Activated T-cell treated with anti-CD3 and anti-CD28 coated beads, Interleukin-2, amount 50 U/mL, for 4 hours (primary cell): Measurements from ENCODE around the gene SMCP. TPM values are rescaled to one million over a fixed set of nuclear protein-coding genes. Genes with fewer than 3 reads are reported as not detected.

Experiments
- ATAC-seq, 2 donors: fragments of 200-7000 bp; cut with Tn5 transposase; one replicate each; pipeline ENCODE4 v1.10.0; 2021
- DNase-seq: peaks from one replicate; pipeline ENCODE4 v3.0.0-alpha.2; 2020
- H3K27me3 Mint-ChIP-seq: one replicate; pipeline ENCODE4 v1.8.0; 2021; ENCODE audit warnings: low read depth, mixed read lengths
- H3K36me3 Mint-ChIP-seq: one replicate; pipeline ENCODE4 v1.8.0; 2022; ENCODE audit warnings: mixed read lengths; ENCODE audit not compliant: insufficient read depth
- H3K4me1 Mint-ChIP-seq: one replicate; pipeline ENCODE4 v1.8.0; 2021; ENCODE audit warnings: low read depth, mixed read lengths
- H3K4me3 Mint-ChIP-seq: one replicate; pipeline ENCODE4 v1.8.0; 2021; ENCODE audit warnings: mild to moderate bottlenecking, moderate library complexity, mixed read lengths
- H3K9me3 Mint-ChIP-seq: one replicate; pipeline ENCODE4 v1.8.0; 2021; ENCODE audit warnings: mixed read lengths
- total RNA-seq, 3 donors: library from RNA; stranded (reverse); gene quantifications; one replicate each; pipeline ENCODE4 v1.2.1, GENCODE V29; 2021

Gene SMCP
- total RNA-seq, 3 donors from 2014 or later: not detected

DNA sequence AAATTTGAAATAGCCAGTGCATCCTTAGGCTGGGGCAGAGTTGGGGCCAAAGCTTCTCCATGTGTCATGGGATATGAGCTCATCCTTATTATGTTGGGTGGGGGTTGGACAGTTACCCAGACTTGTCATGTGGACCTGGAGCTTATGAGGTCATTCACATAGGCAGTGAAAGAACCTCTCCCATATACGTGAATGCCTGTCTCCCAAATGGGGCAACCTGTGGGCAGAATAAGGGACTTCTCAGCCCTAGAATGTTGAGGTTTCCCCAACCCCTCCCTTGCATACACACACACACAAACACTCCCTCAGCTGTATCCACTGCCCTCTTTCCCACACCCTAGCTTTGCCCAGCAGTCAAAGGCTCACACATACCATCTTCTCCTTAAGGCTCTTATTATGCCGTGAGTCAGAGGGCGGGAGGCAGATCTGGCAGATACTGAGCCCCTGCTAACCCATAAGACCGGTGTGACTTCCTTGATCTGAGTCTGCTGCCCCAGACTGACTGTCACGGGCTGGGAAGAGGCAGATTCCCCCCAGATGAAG, 28.0 kb downstream of the SMCP start:
- no peaks in the 10 kb centered on the region for H3K36me3 Mint-ChIP-seq
- no peaks in the 10 kb centered on the region for H3K9me3 Mint-ChIP-seq
- H3K27me3 Mint-ChIP-seq: peaks cover 26% of the 10 kb centered on the region
- H3K4me1 Mint-ChIP-seq: no peaks in the 10 kb centered on the region
- no peak for ATAC-seq
- H3K4me3 Mint-ChIP-seq: no peak overlapping the region
- no peak for DNase-seq

DNA sequence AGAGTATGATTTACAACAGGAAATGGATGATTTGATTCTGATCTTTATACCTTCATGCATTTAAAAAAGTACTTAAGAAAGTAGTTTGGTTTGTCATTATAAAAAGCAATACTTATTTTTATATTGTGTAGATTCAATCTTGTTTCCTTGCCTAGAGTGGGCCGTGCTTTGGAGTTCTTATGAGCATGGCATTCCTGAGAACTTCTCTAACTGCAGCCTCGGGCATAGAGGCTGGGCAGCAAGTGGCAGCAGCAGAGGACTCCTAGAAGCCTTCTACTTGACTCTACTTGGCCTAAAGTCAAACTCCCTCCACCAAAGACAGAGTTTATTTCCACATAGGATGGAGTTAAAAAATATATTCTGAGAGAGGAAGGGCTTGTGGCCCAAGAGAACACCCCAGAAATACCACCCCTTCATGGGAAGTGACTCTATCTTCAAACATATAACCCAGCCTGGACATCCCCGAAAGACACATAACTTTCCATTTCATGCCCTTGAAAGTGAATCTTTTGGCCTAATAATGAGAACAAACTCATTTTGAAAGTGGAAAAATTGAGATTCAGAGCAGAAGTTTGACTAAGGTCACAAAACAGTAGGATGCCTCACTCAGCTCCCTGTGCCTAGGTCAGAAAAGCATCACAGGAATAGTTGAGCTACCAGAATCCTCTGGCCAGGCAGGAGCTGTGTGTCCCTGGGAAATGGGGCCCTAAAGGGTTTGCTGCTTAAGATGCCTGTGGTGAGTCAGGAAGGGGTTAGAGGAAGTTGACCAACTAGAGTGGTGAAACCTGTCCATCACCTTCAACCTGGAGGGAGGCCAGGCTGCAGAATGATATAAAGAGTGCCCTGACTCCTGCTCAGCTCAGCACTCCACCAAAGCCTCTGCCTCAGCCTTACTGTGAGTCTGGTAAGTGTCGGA, 29.8 kb downstream of the SMCP start, which contains the start of gene IVL:
TSS of gene IVL (plus strand) at position 861 of the 916 bp plus-strand sequence. CDS start 1,252 bp downstream, outside the sequence.
- ATAC-seq (no peak), DNase-seq (no peak)
- Mint-ChIP-seq H3K4me1 (no peaks in the 10 kb centered on the region), H3K9me3 (no peaks in the 10 kb centered on the region), H3K36me3 (no peaks in the 10 kb centered on the region), H3K27me3 (peaks cover 30% of the 10 kb centered on the region), H3K4me3 (no peak within 1 kb of the TSS)

- Mint-ChIP-seq H3K4me3 (no peak overlapping the region), H3K9me3 (no peaks in the 10 kb centered on the region), H3K36me3 (no peaks in the 10 kb centered on the region), H3K4me1 (no peaks in the 10 kb centered on the region), H3K27me3 (peaks cover 29% of the 10 kb centered on the region)
- ATAC-seq: no peak
- DNase-seq: no peak
Measured at GRCh38 chr1:152909206-152909605, 31.1 kb downstream of the SMCP start.

DNA sequence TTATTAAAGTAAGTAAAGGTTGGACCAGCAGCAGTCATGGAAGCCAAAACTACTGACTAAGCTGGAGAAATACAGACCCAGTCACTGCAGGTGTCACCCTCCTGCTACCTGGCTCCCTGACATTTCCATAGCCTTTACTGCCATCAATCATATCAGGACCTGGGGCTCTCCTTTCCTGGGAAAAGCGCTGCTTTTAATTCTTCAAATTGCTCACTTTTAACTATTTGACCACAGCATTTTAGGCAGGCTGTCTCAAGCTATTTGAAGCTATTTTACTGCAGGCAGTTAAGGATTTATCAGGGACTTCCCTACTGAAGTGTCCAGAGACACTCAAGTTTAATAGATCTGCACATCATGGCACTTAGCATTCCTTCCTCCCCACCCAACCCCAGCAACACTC, 34.3 kb downstream of the SMCP start:
- Mint-ChIP-seq H3K9me3 (no peaks in the 10 kb centered on the region), H3K27me3 (peaks cover 34% of the 10 kb centered on the region), H3K36me3 (no peaks in the 10 kb centered on the region), H3K4me3 (no peak overlapping the region), H3K4me1 (no peaks in the 10 kb centered on the region)
- DNase-seq (no peak), ATAC-seq (no peak)

DNA sequence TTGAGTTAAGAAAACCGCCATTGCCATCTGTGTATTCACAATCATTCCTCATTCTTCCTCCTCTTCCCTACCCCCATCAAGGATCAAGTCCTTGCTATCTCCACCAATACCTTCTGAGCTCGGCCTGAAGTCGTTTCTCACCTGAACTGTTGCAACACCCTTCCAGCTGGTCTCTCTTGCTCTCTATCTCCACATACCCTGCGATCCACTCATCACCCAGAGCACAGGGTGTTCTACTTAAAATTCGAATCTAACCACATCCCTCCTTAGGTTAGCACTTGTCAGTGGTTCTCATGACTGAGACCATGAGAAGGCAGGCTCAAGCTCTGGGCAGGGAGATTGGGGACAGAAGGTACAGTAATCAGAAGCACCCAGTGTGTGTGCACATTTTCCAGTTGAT, 34.8 kb downstream of the SMCP start:
- DNase-seq: no peak
- Mint-ChIP-seq H3K4me3 (no peak overlapping the region), H3K9me3 (no peaks in the 10 kb centered on the region), H3K36me3 (no peaks in the 10 kb centered on the region), H3K4me1 (no peaks in the 10 kb centered on the region), H3K27me3 (peaks cover 34% of the 10 kb centered on the region)
- ATAC-seq: no peak

DNA sequence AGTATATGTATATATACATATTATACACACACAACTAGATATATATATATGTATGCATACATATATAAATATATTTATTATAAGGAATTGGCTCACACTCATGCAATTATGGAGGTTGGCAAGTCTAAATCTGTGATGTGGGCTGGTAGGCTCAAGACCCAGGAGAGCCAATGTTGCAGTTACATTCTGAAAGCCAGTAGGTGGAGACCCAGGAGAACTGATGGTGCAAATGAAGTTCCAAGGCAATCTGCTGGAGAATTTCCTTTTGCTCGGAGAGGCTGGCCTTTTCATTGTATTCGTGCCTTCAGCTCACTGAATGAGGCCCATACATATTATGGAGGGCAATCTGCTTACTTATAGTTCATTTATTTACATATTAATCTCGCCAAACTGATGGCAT, 39.7 kb downstream of the SMCP start:
- no peak overlapping the region for H3K4me3 Mint-ChIP-seq
- ATAC-seq (no peak), DNase-seq (no peak)
- H3K27me3 Mint-ChIP-seq: peaks cover 23% of the 10 kb centered on the region
- H3K4me1 Mint-ChIP-seq: no peaks in the 10 kb centered on the region
- no peaks in the 10 kb centered on the region for H3K9me3 Mint-ChIP-seq
- H3K36me3 Mint-ChIP-seq: no peaks in the 10 kb centered on the region

DNA sequence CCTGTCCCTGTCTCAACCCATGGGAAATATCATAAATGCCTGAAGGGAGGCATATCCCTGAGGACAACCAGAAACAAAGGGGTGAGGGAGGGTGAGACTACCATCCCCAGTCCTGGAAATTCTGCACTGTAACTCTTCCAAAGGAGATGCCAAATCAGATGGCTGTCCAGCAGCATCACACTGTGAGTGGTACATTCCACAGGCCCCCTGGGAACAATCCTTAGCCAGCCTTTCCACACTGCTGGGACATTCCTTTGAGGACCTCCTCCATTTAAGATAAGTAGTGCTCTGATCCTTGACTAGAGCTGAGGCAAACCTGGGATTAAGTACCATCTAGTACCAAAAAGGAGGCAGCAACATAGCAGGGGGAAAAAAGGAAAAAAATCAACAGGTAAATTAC, 40.9 kb downstream of the SMCP start:
- Mint-ChIP-seq H3K9me3 (no peaks in the 10 kb centered on the region), H3K27me3 (peaks cover 17% of the 10 kb centered on the region), H3K4me3 (no peak overlapping the region), H3K4me1 (no peaks in the 10 kb centered on the region), H3K36me3 (no peaks in the 10 kb centered on the region)
- DNase-seq: no peak
- ATAC-seq: no peak

DNA sequence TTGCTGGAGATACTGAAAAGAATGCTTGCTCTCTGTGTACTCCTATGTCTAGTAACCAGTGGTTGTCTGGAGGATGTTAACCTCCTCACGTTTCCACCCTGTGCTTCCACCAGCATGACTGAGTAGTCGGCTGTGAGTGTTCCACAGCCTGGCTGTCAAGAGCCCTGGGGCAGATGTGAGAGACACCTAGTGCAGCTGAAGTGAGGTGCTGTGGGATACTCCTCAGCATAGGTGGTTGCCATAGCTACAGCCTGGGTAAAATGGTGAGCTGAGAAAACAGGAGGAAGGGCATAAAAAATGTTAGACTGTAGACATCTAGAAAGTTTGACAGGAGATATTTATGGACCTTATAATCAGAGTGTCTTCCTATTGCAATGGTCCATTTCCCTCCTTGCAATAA, 46.1 kb downstream of the SMCP start:
- DNase-seq: no peak
- Mint-ChIP-seq H3K9me3 (no peaks in the 10 kb centered on the region), H3K4me3 (no peak overlapping the region), H3K4me1 (no peaks in the 10 kb centered on the region), H3K27me3 (peaks cover 8% of the 10 kb centered on the region), H3K36me3 (no peaks in the 10 kb centered on the region)
- ATAC-seq: no peak

GRCh38 chr1:152926091-152926490, 48.0 kb downstream of the SMCP start:
- no peaks in the 10 kb centered on the region for H3K4me1 Mint-ChIP-seq
- H3K4me3 Mint-ChIP-seq: no peak overlapping the region
- DNase-seq (no peak), ATAC-seq (no peak)
- H3K36me3 Mint-ChIP-seq: no peaks in the 10 kb centered on the region
- H3K27me3 Mint-ChIP-seq: peaks cover 8% of the 10 kb centered on the region
- no peaks in the 10 kb centered on the region for H3K9me3 Mint-ChIP-seq

DNA sequence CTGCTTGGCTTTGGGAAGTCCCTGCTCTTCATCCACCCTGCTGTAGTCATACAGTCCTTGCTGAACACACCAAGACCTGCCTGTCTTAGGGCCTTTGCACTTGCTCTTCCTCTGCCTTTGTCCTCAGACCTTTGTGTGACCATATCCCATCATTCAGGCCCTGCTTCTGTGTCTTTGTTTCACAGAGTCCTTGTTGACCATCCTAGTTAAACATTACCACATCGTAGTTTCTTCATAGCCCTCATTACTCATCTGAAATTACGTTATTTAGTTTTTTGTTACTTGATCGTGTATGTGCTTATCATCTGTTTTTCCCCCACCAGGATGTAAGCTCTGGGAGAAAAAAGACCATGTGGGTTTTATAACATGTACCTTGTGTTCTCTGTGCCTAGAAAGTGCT, 50.5 kb downstream of the SMCP start:
- H3K27me3 Mint-ChIP-seq: peaks cover 6% of the 10 kb centered on the region
- no peaks in the 10 kb centered on the region for H3K36me3 Mint-ChIP-seq
- DNase-seq (no peak), ATAC-seq (no peak)
- H3K4me1 Mint-ChIP-seq: no peaks in the 10 kb centered on the region
- H3K9me3 Mint-ChIP-seq: no peaks in the 10 kb centered on the region
- no peak overlapping the region for H3K4me3 Mint-ChIP-seq

- no peaks in the 10 kb centered on the region for H3K36me3 Mint-ChIP-seq
- no peaks in the 10 kb centered on the region for H3K4me1 Mint-ChIP-seq
- peaks cover 3% of the 10 kb centered on the region for H3K27me3 Mint-ChIP-seq
- H3K9me3 Mint-ChIP-seq: no peaks in the 10 kb centered on the region
- H3K4me3 Mint-ChIP-seq: no peak overlapping the region
- DNase-seq (no peak), ATAC-seq (no peak)
Measured at GRCh38 chr1:152932170-152932811, 54.2 kb downstream of the SMCP start.

DNA sequence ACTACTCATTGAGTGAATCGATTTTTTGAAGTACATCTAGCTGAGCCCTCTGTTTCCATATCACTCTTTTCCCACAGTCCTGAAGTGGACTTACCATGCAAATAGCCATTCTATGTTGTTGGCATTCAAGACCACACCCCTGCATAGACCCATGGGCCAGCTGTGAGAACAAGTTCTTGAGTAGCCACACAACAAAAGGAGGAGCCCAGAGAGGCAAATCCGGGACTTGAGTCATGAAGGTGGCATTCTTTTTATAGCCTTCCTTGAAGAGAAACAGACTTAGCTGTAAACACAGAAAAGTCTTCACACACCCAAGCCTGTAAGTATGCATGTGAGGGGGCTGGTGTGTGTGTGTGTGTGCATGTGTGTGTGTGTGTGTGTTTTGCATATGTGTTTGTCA, 55.1 kb downstream of the SMCP start:
- peaks cover 3% of the 10 kb centered on the region for H3K27me3 Mint-ChIP-seq
- no peaks in the 10 kb centered on the region for H3K9me3 Mint-ChIP-seq
- H3K4me3 Mint-ChIP-seq: no peak overlapping the region
- DNase-seq (no peak), ATAC-seq (no peak)
- no peaks in the 10 kb centered on the region for H3K36me3 Mint-ChIP-seq
- no peaks in the 10 kb centered on the region for H3K4me1 Mint-ChIP-seq
